Esophagus squamous epithelium (tissue), 5 donors: ENCODE data around the gene SRSF5. TPM values are rescaled to one million over a fixed set of nuclear protein-coding genes. Genes with fewer than 3 reads are reported as not detected.
"Not testable (repeated sequence)": the region's sequence is repeated elsewhere in the genome, so short reads cannot be mapped to it uniquely, and the experiment has no call there.

Source experiments
- DNase-seq: peaks from one replicate; lab custom pipeline; 2025; lab: John Stamatoyannopoulos, UW
- H3K27ac ChIP-seq, 4 donors: fragments of 200-600 bp; sonication (generic); one replicate each; pipeline ENCODE4 v1.5.1; 2016 to 2019; ENCODE audit warnings: mild to moderate bottlenecking in 1 of 4
- H3K27me3 ChIP-seq, 4 donors: fragments of 200-600 bp; sonication (generic); 1 replicate in 3 of 4; 2 replicates in 1 of 4; pipeline versions ENCODE4 v1.5.1 to v1.6.0; 2017 to 2021; ENCODE audit warnings: antibody characterized with exemption in 1 of 4
- H3K36me3 ChIP-seq, 3 donors: fragments of 200-600 bp; sonication (generic); one replicate each; pipeline ENCODE4 v1.5.1; 2016 to 2019
- H3K4me1 ChIP-seq, 3 donors: fragments of 200-600 bp; sonication (generic); one replicate each; pipeline ENCODE4 v1.5.1; 2017 to 2019
- H3K4me3 ChIP-seq, 4 donors: fragments of 200-600 bp; sonication (generic); 1 replicate in 3 of 4; 2 replicates in 1 of 4; pipeline ENCODE4 v1.5.1; 2016 to 2019; ENCODE audit warnings: mild to moderate bottlenecking in 2 of 4, moderate library complexity in 1 of 4
- H3K9me3 ChIP-seq, 3 donors: fragments of 200-600 bp; sonication (generic); one replicate each; pipeline ENCODE4 v1.5.1; 2016 to 2019
- CTCF ChIP-seq, 6 experiments: fragments of 450-650 bp in 4 of 6; fragments of 200-600 bp in 2 of 6; sonication (generic) in 2 of 6; IDR thresholded peaks; one replicate each; pipeline ENCODE4 v1.5.1; 2016 to 2019; ENCODE audit warnings: antibody characterized with exemption in 6 of 6, mild to moderate bottlenecking in 4 of 6, moderate library complexity in 4 of 6
- POLR2A ChIP-seq, 4 donors: fragments of 450-650 bp; IDR thresholded peaks; one replicate each; pipeline ENCODE4 v1.6.1; 2017; ENCODE audit warnings: antibody characterized with exemption in 4 of 4, mild to moderate bottlenecking in 4 of 4, moderate library complexity in 3 of 4
- WGBS, 2 donors: methylation state at CpG; one replicate each; pipeline ENCODE4 v1.1.5; 2018; 5-methylcytosine and 5-hydroxymethylcytosine counted together
- intact Hi-C: fragments of 100-400 bp; cut with DNase I; formaldehyde crosslinking; loops from one replicate; pipeline ENCODE4 v1.15.0; 2022
- total RNA-seq, 4 donors: library from RNA; depleted of rRNA; stranded (reverse); fragments of >200 nt; gene quantifications; one replicate each; pipeline ENCODE4 v1.1.0, GENCODE V29; 2016
- donor health status: DM: yes; HTN: yes; CAD: no.

The SRSF5 gene
- total RNA-seq, 4 donors from 2014 or later = 94.3 to 382 (median 173) TPM

- Histone ChIP-seq H3K36me3 (no peaks in the 10 kb centered on the region), H3K4me1 (peaks cover 16 to 29% (median 18%) of the 10 kb centered on the region in 3 donors), H3K4me3 (no peak overlapping the region), H3K27me3 (no peaks in the 10 kb centered on the region), H3K9me3 (no peaks in the 10 kb centered on the region), H3K27ac (peak overlapping the region in 3 of 4 donors; percentile 6 to 69 (median 16))
- 74 to 75% methylated on average over 3 of the region's 4 CpGs for WGBS, 2 donors
- intact Hi-C loops = no loop called here
- DNase-seq = no peak
- TF ChIP-seq POLR2A (IDR thresholded peaks at IDR 0.05) (no peak), CTCF (IDR thresholded peaks at IDR 0.05) (no peak)
Measured at GRCh38 chr14:69727860-69728259, 39.1 kb upstream of the SRSF5 start.

DNA sequence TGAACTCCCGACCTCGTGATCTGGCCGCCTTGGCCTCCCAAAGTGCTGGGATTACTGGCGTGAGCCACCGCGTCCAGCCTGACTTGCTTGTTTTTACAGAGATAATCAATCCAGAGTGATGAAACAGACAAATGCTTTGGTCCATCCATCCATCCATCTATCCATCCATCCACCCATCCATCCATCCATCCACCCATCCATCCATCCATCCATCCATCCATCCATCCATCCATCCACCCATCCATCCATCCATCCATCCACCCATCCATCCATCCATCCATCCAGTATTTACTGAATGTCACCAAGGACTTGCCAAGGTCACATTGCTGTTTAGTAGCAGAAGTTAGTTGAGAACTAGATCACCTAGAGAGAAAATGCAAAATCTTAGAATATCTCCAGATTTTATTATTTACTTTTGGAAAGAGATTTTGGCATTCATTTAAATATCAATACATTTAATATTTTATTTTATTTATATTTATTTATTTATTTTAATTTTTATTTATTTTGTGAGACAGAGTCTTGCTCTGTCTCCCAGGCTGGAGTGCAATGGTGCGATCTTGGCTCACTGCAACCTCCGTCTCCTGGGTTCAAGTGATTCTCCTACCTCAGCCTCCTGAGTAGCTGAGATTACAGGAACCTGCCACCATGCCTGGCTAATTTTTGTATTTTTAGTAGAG, 34.9 kb upstream of the SRSF5 start:
- intact Hi-C loops = not testable (repeated sequence)

GRCh38 chr14:69736405-69736804, 30.5 kb upstream of the SRSF5 start:
- 79 to 87% methylated on average over 4 of the region's 4 CpGs for WGBS, 2 donors
- DNase-seq, H3K36me3 ChIP-seq, H3K4me3 ChIP-seq, H3K27me3 ChIP-seq, H3K27ac ChIP-seq, intact Hi-C loops, H3K9me3 ChIP-seq: not testable (repeated sequence)
- H3K4me1 ChIP-seq = peaks cover 0 to 32% (median 0%) of the 10 kb centered on the region in 3 donors

More for the DNA sequence above, 34.9 kb upstream of the SRSF5 start:
- not testable (repeated sequence) for DNase-seq, H3K36me3 ChIP-seq, H3K27ac ChIP-seq, H3K9me3 ChIP-seq, H3K27me3 ChIP-seq, H3K4me3 ChIP-seq
- H3K4me1 ChIP-seq = peaks cover 10 to 19% (median 10%) of the 10 kb centered on the region in 3 donors
- WGBS, 2 donors = 95 to 99% methylated on average over 6 to 8 of the region's 8 CpGs

DNA sequence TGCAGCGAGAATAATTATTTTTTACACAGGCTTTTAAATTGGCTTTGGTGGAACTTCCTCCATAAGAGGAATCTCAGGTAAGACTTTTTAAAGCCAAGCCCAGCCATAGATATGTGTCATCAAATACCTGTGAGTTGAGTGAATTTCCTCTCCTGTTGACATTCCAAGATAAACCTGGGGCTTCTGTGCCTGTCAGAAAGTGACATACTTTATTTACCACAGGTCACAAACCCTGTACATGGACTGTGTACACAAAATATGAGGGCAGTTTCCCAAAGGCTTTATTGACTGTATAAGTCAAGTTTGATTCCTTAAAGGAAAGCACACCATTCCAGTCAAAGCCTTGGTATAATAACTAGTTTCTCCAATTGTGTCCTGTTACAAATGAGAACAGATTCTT, 25.9 kb upstream of the SRSF5 start:
- intact Hi-C loops = no loop called here
- no peaks in the 10 kb centered on the region for H3K27me3 ChIP-seq
- no peaks in the 10 kb centered on the region for H3K36me3 ChIP-seq
- no peak for DNase-seq
- no peaks in the 10 kb centered on the region for H3K9me3 ChIP-seq
- peak overlapping the region in 3 of 4 donors; percentile 67 to 79 (median 74) for H3K27ac ChIP-seq
- H3K4me1 ChIP-seq = peaks cover 0 to 37% (median 0%) of the 10 kb centered on the region in 3 donors
- TF ChIP-seq POLR2A (IDR thresholded peaks at IDR 0.05) (no peak), CTCF (IDR thresholded peaks at IDR 0.05) (no peak)
- H3K4me3 ChIP-seq = no peak overlapping the region
- WGBS, 2 donors = 56 to 86% methylated on average over 1 of the region's 1 CpG

DNA sequence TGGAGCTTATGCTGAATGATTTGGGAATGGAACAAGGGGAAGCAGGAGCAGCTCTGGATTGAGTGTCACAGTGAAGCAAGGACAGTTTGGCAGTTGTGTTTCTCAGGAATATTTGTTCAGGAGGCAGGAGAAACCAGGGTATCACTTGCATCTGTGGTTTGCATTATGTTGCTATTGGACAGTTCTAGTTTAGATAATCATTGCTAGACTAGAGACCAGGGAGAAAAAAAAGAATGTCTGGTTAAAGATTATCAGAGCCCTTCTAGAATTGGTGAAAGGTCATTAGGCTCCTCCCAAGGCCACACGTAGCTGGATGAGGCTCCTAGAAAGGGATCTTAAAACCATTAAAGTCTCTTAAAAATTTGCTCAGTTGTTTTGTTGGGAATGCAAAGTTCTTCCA, 17.0 kb upstream of the SRSF5 start:
- 78 to 86% methylated on average over 1 of the region's 1 CpG for WGBS, 2 donors
- Histone ChIP-seq H3K4me1 (peaks cover 0 to 4% (median 0%) of the 10 kb centered on the region in 3 donors), H3K27ac (no peak overlapping the region), H3K9me3 (no peaks in the 10 kb centered on the region), H3K4me3 (no peak overlapping the region), H3K27me3 (no peaks in the 10 kb centered on the region), H3K36me3 (no peaks in the 10 kb centered on the region)
- intact Hi-C loops = no loop called here
- DNase-seq = no peak
- no peak for TF ChIP-seq CTCF (IDR thresholded peaks at IDR 0.05)
- TF ChIP-seq POLR2A (IDR thresholded peaks at IDR 0.05) = no peak

DNA sequence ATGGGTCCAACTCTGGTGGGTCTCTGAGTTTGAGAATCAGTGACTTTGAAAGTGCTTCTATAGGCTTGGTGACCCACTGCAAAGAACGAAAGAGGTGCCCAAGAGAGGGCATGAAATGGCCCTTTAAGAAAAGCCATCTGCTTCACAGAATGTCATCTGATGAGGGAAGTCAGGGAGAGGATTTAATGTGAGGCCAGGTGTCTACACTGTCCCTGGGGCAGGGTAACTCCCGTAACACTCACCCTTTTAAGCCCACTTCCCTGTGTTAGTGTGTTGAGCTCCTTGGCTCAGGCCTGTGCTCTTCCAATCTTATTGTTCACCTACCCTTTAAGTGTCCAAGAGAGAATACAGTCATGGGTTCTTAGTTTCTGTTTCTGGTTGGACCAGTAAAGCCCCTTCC, 16.4 kb upstream of the SRSF5 start:
- TF ChIP-seq CTCF (IDR thresholded peaks at IDR 0.05) (no peak), POLR2A (IDR thresholded peaks at IDR 0.05) (no peak)
- 89 to 97% methylated on average over 2 of the region's 2 CpGs for WGBS, 2 donors
- peaks cover 0 to 7% (median 0%) of the 10 kb centered on the region in 3 donors for H3K4me1 ChIP-seq
- intact Hi-C loops = no loop called here
- no peak overlapping the region for H3K27ac ChIP-seq
- no peaks in the 10 kb centered on the region for H3K36me3 ChIP-seq
- DNase-seq = no peak
- H3K9me3 ChIP-seq = no peaks in the 10 kb centered on the region
- no peak overlapping the region for H3K4me3 ChIP-seq
- no peaks in the 10 kb centered on the region for H3K27me3 ChIP-seq
